AG04450 (cell line): ENCODE results near the gene MCM6. TPM values are rescaled to one million over a fixed set of nuclear protein-coding genes. Genes with fewer than 3 reads are reported as not detected.

Experiments
- CTCF ChIA-PET: fragments of 300-600, 350-600 bp; formaldehyde crosslinking; extraction: SDS; loops from one replicate; lab custom pipeline; 2022; ENCODE audit warnings: antibody characterized with exemption, inconsistent platforms; lab: Charles Lee
- POLR2A ChIA-PET: fragments of 350-600 bp; formaldehyde crosslinking; extraction: SDS; loops from one replicate; lab custom pipeline; 2021; ENCODE audit warnings: antibody characterized with exemption, inconsistent platforms; lab: Yijun Ruan, JAX
- DNase-seq: peaks from one replicate; pipeline ENCODE4 v3.0.0-alpha.2; 2011; ENCODE audit warnings: low read depth, low spot score
- H3K27ac ChIP-seq: one replicate; pipeline ENCODE4 v1.5.1; 2012; ENCODE audit warnings: low read depth, low read length, control low read depth
- H3K27me3 ChIP-seq: one replicate; pipeline ENCODE4 v1.6.0; 2012; ENCODE audit warnings: low read length; ENCODE audit not compliant: control insufficient read depth, insufficient read depth
- H3K4me3 ChIP-seq: 2 replicates; pipeline ENCODE4 v1.5.1; 2011; ENCODE audit warnings: mild to moderate bottlenecking, low read depth, low read length, control low read depth
- H3K9me3 ChIP-seq: 2 replicates; pipeline ENCODE4 v1.5.1; 2012; ENCODE audit warnings: low read length; ENCODE audit not compliant: control insufficient read depth, insufficient read depth
- polyA plus RNA-seq: library from polyadenylated mRNA; depleted of rRNA; stranded (reverse); fragments of >200 nt; gene quantifications from 2 replicates; pipeline ENCODE4 v1.2.3, GENCODE V29; 2011
- TF ChIP-seq, protein P1 (sequence below): IDR thresholded peaks from 2 replicates; pipeline ENCODE4 v1.5.1; 2011; ENCODE audit warnings: low read depth, low read length, control low read depth, inconsistent platforms

MCM6 gene
- polyA plus RNA-seq, 1 experiment = 27.3 TPM

DNA sequence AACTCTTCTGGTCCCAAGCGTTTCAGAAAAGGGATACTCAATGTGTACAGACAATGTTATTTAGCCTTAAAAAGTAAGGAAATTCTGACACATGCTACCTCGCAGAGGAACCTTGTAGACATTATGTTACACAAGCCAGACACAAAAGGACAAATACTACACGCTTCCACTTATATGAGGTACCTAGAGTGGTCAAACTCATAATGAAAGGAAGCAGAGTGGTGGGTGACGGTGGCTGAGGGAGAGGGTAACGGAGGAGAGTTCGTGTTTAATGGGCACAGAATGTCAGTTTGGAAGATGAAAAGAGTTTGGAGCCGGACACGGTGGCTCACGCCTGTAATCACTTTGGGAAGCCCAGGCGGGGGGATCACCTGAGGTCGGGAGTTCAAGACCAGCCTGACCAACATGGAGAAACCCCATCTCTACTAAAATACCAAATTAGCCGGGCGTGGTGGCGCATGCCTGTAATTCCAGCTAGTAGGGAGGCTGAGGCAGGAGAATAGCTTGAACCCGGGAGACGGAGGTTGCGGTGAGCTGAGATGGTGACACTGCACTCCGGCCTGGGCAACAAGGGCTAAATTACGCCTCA, 1.4 kb downstream of the MCM6 start:
- ChIA-PET POLR2A (no interaction called here), CTCF (interaction anchor here (1.2 kb wide), 1 partner anchor 39 kb away, joined by 4 read pairs; no protein-coding TSS in a partner anchor)
- no peak for DNase-seq
- Histone ChIP-seq H3K4me3 (peak overlapping the region; percentile 76), H3K27me3 (no peaks in the 10 kb centered on the region), H3K27ac (no peak overlapping the region), H3K9me3 (no peaks in the 10 kb centered on the region; the same call in 1 of the 2 replicates)
- TF ChIP-seq, protein P1, sequence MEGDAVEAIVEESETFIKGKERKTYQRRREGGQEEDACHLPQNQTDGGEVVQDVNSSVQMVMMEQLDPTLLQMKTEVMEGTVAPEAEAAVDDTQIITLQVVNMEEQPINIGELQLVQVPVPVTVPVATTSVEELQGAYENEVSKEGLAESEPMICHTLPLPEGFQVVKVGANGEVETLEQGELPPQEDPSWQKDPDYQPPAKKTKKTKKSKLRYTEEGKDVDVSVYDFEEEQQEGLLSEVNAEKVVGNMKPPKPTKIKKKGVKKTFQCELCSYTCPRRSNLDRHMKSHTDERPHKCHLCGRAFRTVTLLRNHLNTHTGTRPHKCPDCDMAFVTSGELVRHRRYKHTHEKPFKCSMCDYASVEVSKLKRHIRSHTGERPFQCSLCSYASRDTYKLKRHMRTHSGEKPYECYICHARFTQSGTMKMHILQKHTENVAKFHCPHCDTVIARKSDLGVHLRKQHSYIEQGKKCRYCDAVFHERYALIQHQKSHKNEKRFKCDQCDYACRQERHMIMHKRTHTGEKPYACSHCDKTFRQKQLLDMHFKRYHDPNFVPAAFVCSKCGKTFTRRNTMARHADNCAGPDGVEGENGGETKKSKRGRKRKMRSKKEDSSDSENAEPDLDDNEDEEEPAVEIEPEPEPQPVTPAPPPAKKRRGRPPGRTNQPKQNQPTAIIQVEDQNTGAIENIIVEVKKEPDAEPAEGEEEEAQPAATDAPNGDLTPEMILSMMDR = no peak

DNA sequence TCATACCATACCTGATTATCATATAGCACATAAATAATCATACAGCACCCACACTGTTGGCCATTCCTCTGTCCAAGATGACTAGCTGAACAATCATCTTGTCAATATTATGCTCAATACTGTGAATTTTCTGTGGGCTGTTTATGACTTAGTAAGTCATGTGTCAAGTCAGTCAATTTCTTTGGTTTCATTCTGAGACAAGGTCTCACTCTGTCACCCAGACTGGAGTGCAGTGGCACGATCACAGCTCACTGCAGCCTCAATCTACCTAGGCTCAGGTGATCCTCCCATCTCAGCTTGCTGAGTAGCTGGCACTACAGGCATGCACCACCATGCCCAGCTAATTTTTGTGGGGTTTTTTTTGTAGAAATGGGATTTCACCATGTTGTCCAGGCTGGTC, 5.7 kb downstream of the MCM6 start:
- H3K27ac ChIP-seq = no peak overlapping the region
- no peaks in the 10 kb centered on the region; the same call in 1 of the 2 replicates for H3K9me3 ChIP-seq
- DNase-seq = no peak
- TF ChIP-seq, protein P1 = no peak
- no peak overlapping the region for H3K4me3 ChIP-seq
- ChIA-PET CTCF (no interaction called here), POLR2A (no interaction called here)
- H3K27me3 ChIP-seq = no peaks in the 10 kb centered on the region

DNA sequence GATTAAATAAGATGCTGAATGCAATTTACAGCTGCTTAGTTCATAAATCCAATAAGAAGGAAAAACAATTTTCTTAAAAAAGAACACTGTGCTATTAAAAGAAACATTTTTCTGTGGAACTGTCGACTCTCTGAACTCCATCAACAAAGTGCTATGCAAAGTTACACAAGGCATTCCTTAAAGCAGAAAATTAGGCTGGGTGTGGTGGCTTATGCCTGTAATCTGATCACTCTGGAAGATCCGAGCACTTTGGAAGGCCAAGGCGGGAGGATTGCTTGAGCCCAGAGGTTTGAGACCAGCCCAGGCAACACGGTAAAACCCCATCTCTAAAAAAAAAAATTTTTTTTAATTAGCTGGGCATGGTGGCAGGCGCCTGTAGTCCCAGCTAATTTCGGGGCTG, 13.0 kb downstream of the MCM6 start:
- POLR2A ChIA-PET = interaction anchor here (0.7 kb wide), 1 partner anchor 12 kb away, joined by 3 read pairs; no protein-coding TSS in a partner anchor

DNA sequence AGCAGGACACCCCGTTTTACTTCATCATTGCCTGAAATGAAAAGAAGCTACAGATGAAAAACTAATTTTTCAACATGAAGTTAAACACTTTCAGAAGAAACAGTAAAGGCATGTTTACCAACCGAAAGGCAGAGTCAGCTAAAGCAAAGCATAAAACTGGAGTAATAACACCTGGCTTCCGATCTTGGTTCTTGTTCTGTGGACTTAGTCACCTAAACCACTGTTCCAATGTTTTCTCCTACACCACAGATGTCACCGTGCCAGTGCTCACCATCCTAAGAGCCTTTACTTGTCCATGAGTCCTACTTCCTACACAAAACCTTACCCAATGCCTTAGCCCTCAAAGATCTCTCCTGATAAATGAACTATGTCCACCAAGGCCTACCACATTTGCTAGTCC, 13.5 kb downstream of the MCM6 start:
- H3K4me3 ChIP-seq = no peak overlapping the region
- TF ChIP-seq, protein P1 = no peak
- no peak overlapping the region for H3K27ac ChIP-seq
- H3K27me3 ChIP-seq = no peaks in the 10 kb centered on the region
- ChIA-PET CTCF (interaction anchor here (0.9 to 2.0 kb wide), 2 partner anchors 51 to 65 kb away, joined by 3 to 4 read pairs; no protein-coding TSS in a partner anchor), POLR2A (interaction anchor here (0.7 kb wide), 1 partner anchor 12 kb away, joined by 3 read pairs; no protein-coding TSS in a partner anchor)
- DNase-seq = no peak
- H3K9me3 ChIP-seq = no peaks in the 10 kb centered on the region

More for the DNA sequence above, 13.0 kb downstream of the MCM6 start:
- Histone ChIP-seq H3K4me3 (no peak overlapping the region), H3K9me3 (no peaks in the 10 kb centered on the region), H3K27ac (no peak overlapping the region), H3K27me3 (no peaks in the 10 kb centered on the region)
- TF ChIP-seq, protein P1 = no peak
- CTCF ChIA-PET = interaction anchor here (0.6 to 0.9 kb wide), 2 partner anchors 51 to 908 kb away, joined by 3 to 5 read pairs; no protein-coding TSS in a partner anchor
- DNase-seq = no peak

DNA sequence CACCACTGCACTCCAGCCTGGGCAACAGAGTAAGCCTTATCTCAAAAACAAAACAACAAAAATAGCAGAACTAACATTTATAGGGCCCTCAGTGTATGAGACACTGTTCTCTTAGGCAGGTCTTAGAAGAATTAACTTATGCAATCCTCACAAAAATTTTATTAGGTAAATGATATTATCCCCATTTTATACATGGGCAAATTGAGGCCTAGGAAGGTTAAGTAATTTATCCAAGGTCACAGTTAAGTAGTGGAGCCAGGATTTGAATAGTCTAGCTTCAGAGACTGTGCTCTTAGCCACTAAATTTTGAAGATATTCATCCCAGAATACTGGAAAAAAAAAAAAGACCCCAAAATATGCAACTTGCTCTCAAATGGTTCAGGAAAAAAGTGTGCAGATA, 22.8 kb downstream of the MCM6 start:
- Histone ChIP-seq H3K4me3 (no peak overlapping the region), H3K27ac (no peak overlapping the region), H3K9me3 (no peaks in the 10 kb centered on the region), H3K27me3 (no peaks in the 10 kb centered on the region)
- TF ChIP-seq, protein P1 = no peak
- DNase-seq = no peak
- ChIA-PET CTCF (interaction anchor here (1.6 kb wide), 1 partner anchor 56 kb away, joined by 5 read pairs; no protein-coding TSS in a partner anchor), POLR2A (no interaction called here)
